ENCODE data around the gene RAP2A. TPM values are rescaled to one million over a fixed set of nuclear protein-coding genes. Genes with fewer than 3 reads are reported as not detected.

Gene RAP2A
- total and polyA plus RNA-seq, 9 of the 15 experiments (the other 6 are each of a cell fraction or from before 2014, with no cell fraction given), result 1.8 to 11.7 (median 5.6) TPM

DNA sequence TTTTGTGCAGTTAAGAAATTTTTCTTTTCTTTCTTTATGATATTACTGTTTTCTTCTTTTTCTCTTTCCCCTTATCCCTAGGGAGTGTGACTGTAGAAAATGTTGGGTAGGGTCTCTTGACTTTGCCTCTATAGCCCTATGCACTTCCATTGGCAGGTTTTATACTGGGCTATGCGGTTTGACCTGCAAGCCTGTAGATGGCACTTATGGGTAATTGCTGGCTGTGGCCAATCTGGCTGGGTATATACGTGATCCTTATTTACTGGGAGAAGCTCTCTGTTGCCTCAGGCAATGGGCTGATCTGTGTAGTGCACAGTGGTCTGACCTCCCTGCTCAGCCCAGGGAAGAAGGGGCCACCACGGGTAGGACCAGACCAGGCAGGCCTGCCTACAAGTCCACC is 78.8 kb downstream of the RAP2A start:
- ChIA-PET POLR2A (no interaction called here), CTCF (ENCODE audit: low intra/inter-chr PET ratio) (no interaction called here)
- TF ChIP-seq ZFP1 (CRISPR knock-in tag; IDR thresholded peaks at IDR 0.05), result no peak
- no peak for TF ChIP-seq ZNF644 (tag; IDR thresholded peaks at IDR 0.05; ENCODE audit: low read depth)
- no peak for TF ChIP-seq ZNF436 (CRISPR knock-in tag; IDR thresholded peaks at IDR 0.05)
- TF ChIP-seq SMARCB1 (IDR thresholded peaks at IDR 0.05; ENCODE audit: insufficient read length, low read depth), result no peak
- no peak for TF ChIP-seq TSHZ1 (CRISPR knock-in tag; IDR thresholded peaks at IDR 0.05)
- TF ChIP-seq SUPT5H (IDR thresholded peaks at IDR 0.05), result no peak
- TF ChIP-seq ZKSCAN3 (CRISPR knock-in tag; IDR thresholded peaks at IDR 0.05), result no peak
- TF ChIP-seq POLR2B (IDR thresholded peaks at IDR 0.05; ENCODE audit: low read depth, partially characterized antibody), result no peak
- no peak for TF ChIP-seq CREM (IDR thresholded peaks at IDR 0.05; ENCODE audit: low read depth)
- TF ChIP-seq ZNF23 (CRISPR knock-in tag; IDR thresholded peaks at IDR 0.05), result no peak
- TF ChIP-seq CHCHD3 (CRISPR knock-in tag; IDR thresholded peaks at IDR 0.05), result no peak
- H3K9me3 ChIP-seq (replicated peaks; ENCODE audit: control insufficient read depth, insufficient read depth, low read depth, low read length), result no peaks in the 10 kb centered on the region
- no peak overlapping the region for H3K9ac ChIP-seq (ENCODE audit: insufficient read depth in 1 of 2, low read depth in 2 of 2, low read length in 2 of 2)
- no peaks in the 10 kb centered on the region for H3K4me1 ChIP-seq (replicated peaks in 1 of 2; ENCODE audit: control insufficient read depth in 2 of 2, insufficient read depth in 2 of 2, low read length in 2 of 2)
- no peak overlapping the region for H2AFZ ChIP-seq (ENCODE audit: low read depth, low read length)
- H3K9me1 ChIP-seq (ENCODE audit: control insufficient read depth, insufficient read depth, low read length), result no peaks in the 10 kb centered on the region
- BruUV-seq (replicated peaks), result no TSS peak
- H3K27ac ChIP-seq (ENCODE audit: extremely low read depth, low read depth, low read length), result no peak overlapping the region
- no peaks in the 10 kb centered on the region for H3K79me2 ChIP-seq (ENCODE audit: control insufficient read depth, insufficient read depth, low read length)
- ATAC-seq (no peak), FAIRE-seq (no peak), DNase-seq (ENCODE audit: extremely low read depth in 1 of 4, low spot score in 3 of 4) (no peak)
- no peak overlapping the region for H3K4me2 ChIP-seq (ENCODE audit: insufficient read depth, low read length)
- no peaks in the 10 kb centered on the region for H4K20me1 ChIP-seq (replicated peaks; ENCODE audit: control insufficient read depth, insufficient read depth, low read length)
- WGBS (ENCODE audit: insufficient coverage, low coverage, missing lambda C conversion rate), result 0% methylated on average over 2 of the region's 3 CpGs
- in situ Hi-C loops (cut with MboI), result no loop called here
- H3K27me3 ChIP-seq (ENCODE audit: control insufficient read depth in 2 of 2, insufficient read depth in 2 of 2, low read length in 2 of 2), result no peaks in the 10 kb centered on the region
- no peak overlapping the region for H3K4me3 ChIP-seq
- H3K36me3 ChIP-seq (ENCODE audit: control insufficient read depth, insufficient read depth, low read length), result no peaks in the 10 kb centered on the region
- intact Hi-C loops (cut with micrococcal nuclease), result no loop called here
